ENCODE results near the gene MDFI. TPM values are rescaled to one million over a fixed set of nuclear protein-coding genes. Genes with fewer than 3 reads are reported as not detected.

MDFI gene
- polyA plus RNA-seq, 1 donor from 2014 or later: 42.5 TPM

DNA sequence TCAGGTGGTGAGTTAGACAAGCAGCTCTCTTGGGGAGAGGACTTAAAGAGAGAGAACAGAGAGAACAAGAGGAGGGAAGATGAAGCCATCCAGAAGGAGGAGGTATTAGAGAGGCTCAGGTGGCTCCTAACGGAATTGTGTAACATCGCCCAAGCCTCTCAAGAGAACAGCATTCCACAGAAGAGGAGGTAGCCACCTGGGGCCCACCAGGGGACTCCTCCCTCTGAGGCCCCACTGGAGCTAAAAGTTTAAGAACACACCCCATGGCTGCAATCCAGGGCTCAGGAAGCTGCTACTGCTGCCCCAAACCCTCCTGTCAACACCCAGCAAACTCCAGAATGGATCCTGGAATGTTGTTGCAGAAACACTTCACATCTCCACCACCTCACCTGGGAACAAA is 23.6 kb upstream of the MDFI start:
- Histone ChIP-seq H4K20me1 (ENCODE audit: insufficient read depth) (no peaks in the 10 kb centered on the region), H3K36me3 (ENCODE audit: insufficient read depth, low read length) (no peaks in the 10 kb centered on the region), H3F3A (ENCODE audit: insufficient read depth, low read length, poor library complexity, severe bottlenecking) (no peaks in the 10 kb centered on the region), H3K27ac (ENCODE audit: low read length) (no peak overlapping the region), H3K4me3 (ENCODE audit: low read length) (no peak overlapping the region), H3K79me2 (replicated peaks; ENCODE audit: insufficient read depth, low read length) (no peaks in the 10 kb centered on the region), H3K27me3 (ENCODE audit: insufficient read depth, low read depth, low read length) (no peaks in the 10 kb centered on the region), H3K9ac (ENCODE audit: low read length) (no peak overlapping the region), H2AFZ (ENCODE audit: low read depth, low read length) (no peak overlapping the region), H3K9me3 (ENCODE audit: low read length) (no peaks in the 10 kb centered on the region), H3K4me2 (ENCODE audit: low read length) (no peak overlapping the region), H3K9me2 (ENCODE audit: insufficient read depth, low read length) (no peaks in the 10 kb centered on the region)
- TF ChIP-seq SMC3 (conservative IDR thresholded peaks at IDR 0.05; ENCODE audit: poor library complexity): no peak
- TF ChIP-seq POLR2AphosphoS5 (IDR thresholded peaks at IDR 0.05): no peak
- TF ChIP-seq MXI1 (conservative IDR thresholded peaks at IDR 0.05; ENCODE audit: poor library complexity, severe bottlenecking): no peak
- no peak for TF ChIP-seq EP300 (conservative IDR thresholded peaks at IDR 0.05; ENCODE audit: poor library complexity, severe bottlenecking)
- TF ChIP-seq, protein P1, sequence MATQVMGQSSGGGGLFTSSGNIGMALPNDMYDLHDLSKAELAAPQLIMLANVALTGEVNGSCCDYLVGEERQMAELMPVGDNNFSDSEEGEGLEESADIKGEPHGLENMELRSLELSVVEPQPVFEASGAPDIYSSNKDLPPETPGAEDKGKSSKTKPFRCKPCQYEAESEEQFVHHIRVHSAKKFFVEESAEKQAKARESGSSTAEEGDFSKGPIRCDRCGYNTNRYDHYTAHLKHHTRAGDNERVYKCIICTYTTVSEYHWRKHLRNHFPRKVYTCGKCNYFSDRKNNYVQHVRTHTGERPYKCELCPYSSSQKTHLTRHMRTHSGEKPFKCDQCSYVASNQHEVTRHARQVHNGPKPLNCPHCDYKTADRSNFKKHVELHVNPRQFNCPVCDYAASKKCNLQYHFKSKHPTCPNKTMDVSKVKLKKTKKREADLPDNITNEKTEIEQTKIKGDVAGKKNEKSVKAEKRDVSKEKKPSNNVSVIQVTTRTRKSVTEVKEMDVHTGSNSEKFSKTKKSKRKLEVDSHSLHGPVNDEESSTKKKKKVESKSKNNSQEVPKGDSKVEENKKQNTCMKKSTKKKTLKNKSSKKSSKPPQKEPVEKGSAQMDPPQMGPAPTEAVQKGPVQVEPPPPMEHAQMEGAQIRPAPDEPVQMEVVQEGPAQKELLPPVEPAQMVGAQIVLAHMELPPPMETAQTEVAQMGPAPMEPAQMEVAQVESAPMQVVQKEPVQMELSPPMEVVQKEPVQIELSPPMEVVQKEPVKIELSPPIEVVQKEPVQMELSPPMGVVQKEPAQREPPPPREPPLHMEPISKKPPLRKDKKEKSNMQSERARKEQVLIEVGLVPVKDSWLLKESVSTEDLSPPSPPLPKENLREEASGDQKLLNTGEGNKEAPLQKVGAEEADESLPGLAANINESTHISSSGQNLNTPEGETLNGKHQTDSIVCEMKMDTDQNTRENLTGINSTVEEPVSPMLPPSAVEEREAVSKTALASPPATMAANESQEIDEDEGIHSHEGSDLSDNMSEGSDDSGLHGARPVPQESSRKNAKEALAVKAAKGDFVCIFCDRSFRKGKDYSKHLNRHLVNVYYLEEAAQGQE (IDR thresholded peaks at IDR 0.05; ENCODE audit: borderline replicate concordance): no peak
- TF ChIP-seq, protein P2, sequence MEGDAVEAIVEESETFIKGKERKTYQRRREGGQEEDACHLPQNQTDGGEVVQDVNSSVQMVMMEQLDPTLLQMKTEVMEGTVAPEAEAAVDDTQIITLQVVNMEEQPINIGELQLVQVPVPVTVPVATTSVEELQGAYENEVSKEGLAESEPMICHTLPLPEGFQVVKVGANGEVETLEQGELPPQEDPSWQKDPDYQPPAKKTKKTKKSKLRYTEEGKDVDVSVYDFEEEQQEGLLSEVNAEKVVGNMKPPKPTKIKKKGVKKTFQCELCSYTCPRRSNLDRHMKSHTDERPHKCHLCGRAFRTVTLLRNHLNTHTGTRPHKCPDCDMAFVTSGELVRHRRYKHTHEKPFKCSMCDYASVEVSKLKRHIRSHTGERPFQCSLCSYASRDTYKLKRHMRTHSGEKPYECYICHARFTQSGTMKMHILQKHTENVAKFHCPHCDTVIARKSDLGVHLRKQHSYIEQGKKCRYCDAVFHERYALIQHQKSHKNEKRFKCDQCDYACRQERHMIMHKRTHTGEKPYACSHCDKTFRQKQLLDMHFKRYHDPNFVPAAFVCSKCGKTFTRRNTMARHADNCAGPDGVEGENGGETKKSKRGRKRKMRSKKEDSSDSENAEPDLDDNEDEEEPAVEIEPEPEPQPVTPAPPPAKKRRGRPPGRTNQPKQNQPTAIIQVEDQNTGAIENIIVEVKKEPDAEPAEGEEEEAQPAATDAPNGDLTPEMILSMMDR (IDR thresholded peaks at IDR 0.05; ENCODE audit: poor library complexity, severe bottlenecking): no peak
- no peak for TF ChIP-seq TAF1 (IDR thresholded peaks at IDR 0.05; ENCODE audit: low read depth)
- TF ChIP-seq EZH2 (IDR thresholded peaks at IDR 0.05; ENCODE audit: borderline replicate concordance, insufficient read depth, low read length, poor library complexity, severe bottlenecking): no peak
- no peak for TF ChIP-seq RAD21 (conservative IDR thresholded peaks at IDR 0.05)

DNA sequence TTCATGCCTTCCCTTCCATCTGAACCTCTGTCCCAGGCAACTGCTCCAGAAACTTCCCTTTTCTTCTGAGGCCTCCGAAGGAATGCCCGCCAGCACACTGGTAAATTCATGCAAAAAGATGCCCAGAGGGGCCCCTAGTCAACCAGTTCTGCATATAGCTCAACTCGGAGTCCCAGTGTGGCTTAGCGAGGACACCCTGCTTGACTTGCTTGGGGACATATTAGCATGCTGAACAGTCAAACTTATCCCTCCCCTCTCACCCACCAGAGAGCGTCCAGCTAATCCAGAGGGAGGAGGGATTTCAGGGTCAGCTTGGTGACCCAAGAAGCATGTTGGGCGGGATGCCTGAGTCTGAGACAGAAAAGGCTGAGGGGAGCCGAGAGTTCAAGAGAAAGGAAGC is 23.0 kb upstream of the MDFI start:
- no peak for TF ChIP-seq EP300 (conservative IDR thresholded peaks at IDR 0.05; ENCODE audit: poor library complexity, severe bottlenecking)
- no peak for TF ChIP-seq POLR2AphosphoS5 (IDR thresholded peaks at IDR 0.05)
- TF ChIP-seq EZH2 (IDR thresholded peaks at IDR 0.05; ENCODE audit: borderline replicate concordance, insufficient read depth, low read length, poor library complexity, severe bottlenecking): no peak
- TF ChIP-seq TAF1 (IDR thresholded peaks at IDR 0.05; ENCODE audit: low read depth): no peak
- no peak for TF ChIP-seq MXI1 (conservative IDR thresholded peaks at IDR 0.05; ENCODE audit: poor library complexity, severe bottlenecking)
- no peak for TF ChIP-seq RAD21 (conservative IDR thresholded peaks at IDR 0.05)
- no peak for TF ChIP-seq SMC3 (conservative IDR thresholded peaks at IDR 0.05; ENCODE audit: poor library complexity)
- TF ChIP-seq, protein P2 (IDR thresholded peaks at IDR 0.05; ENCODE audit: poor library complexity, severe bottlenecking): no peak
- TF ChIP-seq, protein P1 (IDR thresholded peaks at IDR 0.05; ENCODE audit: borderline replicate concordance): no peak
- H3K27ac ChIP-seq (ENCODE audit: low read length): no peak overlapping the region

More for the DNA sequence above, 23.0 kb upstream of the MDFI start:
- H3K9me3 ChIP-seq (ENCODE audit: low read length): no peaks in the 10 kb centered on the region
- no peaks in the 10 kb centered on the region for H4K20me1 ChIP-seq (ENCODE audit: insufficient read depth)
- no peaks in the 10 kb centered on the region for H3K79me2 ChIP-seq (replicated peaks; ENCODE audit: insufficient read depth, low read length)
- H2AFZ ChIP-seq (ENCODE audit: low read depth, low read length): no peak overlapping the region
- H3K36me3 ChIP-seq (ENCODE audit: insufficient read depth, low read length): no peaks in the 10 kb centered on the region
- H3F3A ChIP-seq (ENCODE audit: insufficient read depth, low read length, poor library complexity, severe bottlenecking): no peaks in the 10 kb centered on the region
- no peaks in the 10 kb centered on the region for H3K27me3 ChIP-seq (ENCODE audit: insufficient read depth, low read depth, low read length)
- no peaks in the 10 kb centered on the region for H3K9me2 ChIP-seq (ENCODE audit: insufficient read depth, low read length)
- no peak overlapping the region for H3K9ac ChIP-seq (ENCODE audit: low read length)
- no peak overlapping the region for H3K4me2 ChIP-seq (ENCODE audit: low read length)
- H3K4me3 ChIP-seq (ENCODE audit: low read length): no peak overlapping the region

Measured in neural cell (in vitro differentiated cells).